Large intestine (tissue), 3 donors: ENCODE data around the gene UBE2I. TPM values are rescaled to one million over a fixed set of nuclear protein-coding genes. Genes with fewer than 3 reads are reported as not detected.

Experiments used
- DNase-seq, 2 donors: peaks; one replicate each; pipeline versions ENCODE4 v3.0.0 to v3.0.0-alpha.2; 2013
- H3K27ac ChIP-seq: one replicate; pipeline ENCODE4 v1.5.1; 2013; ENCODE audit warnings: low read length
- H3K27me3 ChIP-seq: 2 replicates; pipeline ENCODE4 v1.6.1; 2013; ENCODE audit warnings: low read length; ENCODE audit not compliant: control insufficient read depth, insufficient read depth
- H3K36me3 ChIP-seq: 2 replicates; pipeline ENCODE4 v1.6.1; 2013; ENCODE audit warnings: low read length; ENCODE audit not compliant: control insufficient read depth, insufficient read depth
- H3K4me1 ChIP-seq: one replicate; pipeline ENCODE4 v1.6.1; 2013; ENCODE audit warnings: low read length; ENCODE audit not compliant: control insufficient read depth, insufficient read depth
- H3K4me3 ChIP-seq: one replicate; pipeline ENCODE4 v1.5.1; 2013; ENCODE audit warnings: low read length
- H3K9me3 ChIP-seq: one replicate; pipeline ENCODE4 v1.6.1; 2013; ENCODE audit warnings: mild to moderate bottlenecking, low read depth, low read length, moderate library complexity; ENCODE audit not compliant: control insufficient read depth
- WGBS: methylation state at CpG from one replicate; pipeline ENCODE4 v1.1.5; 2013; ENCODE audit warnings: low lambda C conversion rate; ENCODE audit not compliant: insufficient coverage; 5-methylcytosine and 5-hydroxymethylcytosine counted together
- polyA plus RNA-seq: library from polyadenylated mRNA; unstranded; fragments of 120-200 nt; gene quantifications from one replicate; pipeline ENCODE4 v1.2.1, GENCODE V29; 2013

Gene UBE2I
- polyA plus RNA-seq, 1 donor, result 130 TPM

DNA sequence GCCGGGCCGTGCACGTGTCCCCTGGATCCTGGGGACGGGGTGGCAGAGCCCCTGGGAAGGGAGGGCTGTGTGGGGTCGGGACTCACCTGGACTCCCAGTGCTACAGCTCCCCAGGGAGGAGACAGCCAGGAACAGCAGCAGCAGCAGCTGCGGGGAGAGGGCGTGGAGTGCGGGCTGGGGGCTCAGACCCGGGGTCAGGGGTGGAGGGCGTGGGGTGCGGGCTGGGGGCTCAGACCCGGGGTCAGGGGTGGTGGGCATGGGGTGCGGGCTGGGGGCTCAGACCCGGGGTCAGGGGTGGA lies 32.9 kb upstream of the UBE2I start:
- peaks cover 5% of the 10 kb centered on the region for H3K4me1 ChIP-seq
- WGBS, result no CpG with 5 or more reads among the region's 14 CpGs
- H3K36me3 ChIP-seq, result no peaks in the 10 kb centered on the region

DNA sequence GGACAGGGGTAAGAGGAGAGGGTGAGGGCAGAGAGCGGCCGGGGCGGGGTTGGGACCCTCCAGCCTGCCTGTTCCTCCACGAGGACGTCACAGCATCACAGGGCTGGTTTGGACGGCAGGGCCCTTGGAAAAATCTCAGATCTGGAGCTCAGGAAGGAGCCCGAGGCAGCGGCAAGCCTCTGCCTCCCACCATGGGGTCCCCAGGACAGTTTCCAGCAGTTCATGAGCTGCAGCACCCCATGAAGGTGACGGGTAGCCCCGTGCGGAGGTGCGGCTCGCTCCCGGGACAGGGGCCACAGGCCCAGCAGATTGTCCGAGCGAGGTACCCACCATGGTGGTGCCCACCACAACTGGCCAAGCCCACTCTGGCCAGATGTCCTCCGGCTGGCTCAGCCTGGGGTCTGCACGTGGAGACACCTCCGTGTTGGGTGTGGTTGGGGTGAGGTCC lies 32.3 kb upstream of the UBE2I start:
- no CpG with 5 or more reads among the region's 19 CpGs for WGBS
- no peak for DNase-seq
- Histone ChIP-seq H3K36me3 (no peaks in the 10 kb centered on the region), H3K27ac (no peak overlapping the region), H3K4me1 (peaks cover under 1% of the 10 kb centered on the region), H3K27me3 (peaks cover 7% of the 10 kb centered on the region), H3K4me3 (no peak overlapping the region), H3K9me3 (no peaks in the 10 kb centered on the region)

More for the DNA sequence above, 32.9 kb upstream of the UBE2I start:
- DNase-seq, result no peak
- H3K27ac ChIP-seq, result no peak overlapping the region
- H3K27me3 ChIP-seq, result peaks cover 7% of the 10 kb centered on the region
- H3K4me3 ChIP-seq, result no peak overlapping the region
- H3K9me3 ChIP-seq, result no peaks in the 10 kb centered on the region

DNA sequence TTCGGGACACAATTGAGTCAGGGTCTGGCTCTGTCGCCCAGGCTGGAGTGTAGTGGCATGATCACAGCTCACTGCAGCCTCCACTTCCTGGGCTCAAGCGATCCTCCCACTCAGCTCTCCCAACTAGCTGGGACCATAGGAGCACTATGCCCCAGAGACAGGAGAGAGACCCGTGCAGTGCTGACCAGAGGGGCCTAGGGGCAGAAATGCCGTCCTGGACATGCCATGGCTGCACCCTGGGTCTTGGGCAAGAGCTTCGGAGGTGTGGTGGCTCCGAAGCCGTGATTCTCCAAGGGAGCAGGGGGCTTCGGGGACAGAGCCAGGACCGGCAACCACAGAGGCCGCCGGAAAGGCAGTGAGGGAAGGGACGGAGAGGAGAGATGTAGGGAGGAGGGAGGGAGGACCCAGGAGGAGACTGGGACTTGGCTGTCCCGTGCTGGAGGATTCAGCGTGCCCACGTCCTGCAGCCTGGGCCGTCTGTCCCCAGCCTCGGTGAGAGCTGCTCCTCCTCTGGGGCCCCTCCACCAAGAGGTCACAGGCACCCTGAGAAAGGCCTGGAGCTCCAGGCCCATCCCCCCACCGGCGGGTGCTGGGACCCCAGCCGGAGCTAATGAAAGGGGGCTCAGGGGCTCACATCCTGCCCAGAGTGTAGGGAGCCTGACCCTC lies 31.7 kb upstream of the UBE2I start:
- DNase-seq, result no peak

DNA sequence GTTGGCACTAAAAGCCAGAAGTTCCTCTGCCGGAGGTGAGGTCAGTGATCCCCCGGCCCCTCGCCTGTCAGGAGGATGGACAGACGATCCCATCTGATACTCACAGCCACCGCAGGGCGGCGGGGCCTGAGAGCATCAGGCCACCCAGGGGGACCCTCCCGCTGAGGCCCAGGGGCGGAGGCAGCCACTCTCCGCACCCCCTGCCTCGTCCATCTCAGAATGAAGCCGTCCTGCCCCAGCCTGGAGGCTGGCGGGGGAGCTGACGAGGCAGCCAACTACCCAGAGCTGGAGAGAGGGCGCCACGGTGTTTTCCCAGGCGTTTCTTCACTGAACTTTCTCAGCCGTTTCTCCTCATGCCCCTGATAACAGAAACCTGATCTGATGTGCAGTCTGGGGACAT lies 31.0 kb upstream of the UBE2I start:
- Histone ChIP-seq H3K36me3 (no peaks in the 10 kb centered on the region), H3K9me3 (no peaks in the 10 kb centered on the region), H3K27me3 (peaks cover 7% of the 10 kb centered on the region), H3K4me1 (no peaks in the 10 kb centered on the region), H3K27ac (no peak overlapping the region), H3K4me3 (no peak overlapping the region)
- no peak for DNase-seq
- no CpG with 5 or more reads among the region's 18 CpGs for WGBS

More for the DNA sequence above, 31.7 kb upstream of the UBE2I start:
- no peaks in the 10 kb centered on the region for H3K4me1 ChIP-seq
- H3K9me3 ChIP-seq, result no peaks in the 10 kb centered on the region
- no peak overlapping the region for H3K4me3 ChIP-seq
- H3K36me3 ChIP-seq, result no peaks in the 10 kb centered on the region
- no peak overlapping the region for H3K27ac ChIP-seq
- WGBS, result no CpG with 5 or more reads among the region's 21 CpGs
- H3K27me3 ChIP-seq, result peaks cover 7% of the 10 kb centered on the region

DNA sequence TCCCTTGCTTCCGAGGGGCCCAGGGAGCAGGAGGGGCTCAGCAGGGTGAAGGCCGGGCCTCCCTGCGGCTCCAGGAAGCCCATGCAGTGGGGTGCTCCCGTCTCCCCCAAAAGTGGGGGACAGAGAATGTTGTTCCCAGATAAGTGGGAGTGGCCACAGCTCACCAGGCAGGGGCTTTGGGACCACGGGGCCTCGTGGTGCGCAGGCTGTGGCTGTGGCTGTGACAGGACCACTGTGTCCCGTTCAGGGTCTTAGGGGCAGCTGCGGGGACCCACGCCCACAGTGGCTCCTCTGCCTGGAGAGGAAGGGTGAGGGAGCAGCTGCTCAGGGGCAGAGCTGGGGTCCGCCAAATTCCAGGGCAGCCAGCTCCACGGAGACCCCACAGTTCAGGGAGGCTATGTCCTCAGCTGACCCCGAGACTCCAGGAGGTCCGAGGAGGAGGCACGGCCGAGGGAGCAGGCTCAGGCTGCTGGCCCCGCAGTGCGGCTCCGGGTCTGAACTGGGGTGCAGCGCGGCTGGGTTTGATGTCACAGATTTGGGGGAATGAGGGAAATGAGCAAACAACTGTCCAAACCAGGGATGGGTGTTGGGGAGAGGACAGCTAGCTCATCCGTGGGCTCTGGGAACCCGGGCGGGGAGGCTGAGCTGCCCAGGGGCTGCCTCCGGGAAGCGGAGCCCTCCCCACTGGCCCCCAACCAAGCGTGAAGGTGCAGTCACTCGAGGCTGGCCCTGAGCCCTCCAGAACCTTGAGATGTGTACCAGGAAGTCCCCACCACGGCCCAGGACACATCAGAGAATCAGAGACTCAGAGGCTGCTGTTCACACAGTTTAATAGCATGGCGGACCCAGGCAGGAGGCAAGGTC lies 30.1 kb upstream of the UBE2I start:
- Histone ChIP-seq H3K36me3 (no peaks in the 10 kb centered on the region), H3K27me3 (peaks cover 7% of the 10 kb centered on the region), H3K27ac (no peak overlapping the region), H3K9me3 (no peaks in the 10 kb centered on the region), H3K4me1 (no peaks in the 10 kb centered on the region), H3K4me3 (no peak overlapping the region)
- no CpG with 5 or more reads among the region's 30 CpGs for WGBS
- no peak for DNase-seq

DNA sequence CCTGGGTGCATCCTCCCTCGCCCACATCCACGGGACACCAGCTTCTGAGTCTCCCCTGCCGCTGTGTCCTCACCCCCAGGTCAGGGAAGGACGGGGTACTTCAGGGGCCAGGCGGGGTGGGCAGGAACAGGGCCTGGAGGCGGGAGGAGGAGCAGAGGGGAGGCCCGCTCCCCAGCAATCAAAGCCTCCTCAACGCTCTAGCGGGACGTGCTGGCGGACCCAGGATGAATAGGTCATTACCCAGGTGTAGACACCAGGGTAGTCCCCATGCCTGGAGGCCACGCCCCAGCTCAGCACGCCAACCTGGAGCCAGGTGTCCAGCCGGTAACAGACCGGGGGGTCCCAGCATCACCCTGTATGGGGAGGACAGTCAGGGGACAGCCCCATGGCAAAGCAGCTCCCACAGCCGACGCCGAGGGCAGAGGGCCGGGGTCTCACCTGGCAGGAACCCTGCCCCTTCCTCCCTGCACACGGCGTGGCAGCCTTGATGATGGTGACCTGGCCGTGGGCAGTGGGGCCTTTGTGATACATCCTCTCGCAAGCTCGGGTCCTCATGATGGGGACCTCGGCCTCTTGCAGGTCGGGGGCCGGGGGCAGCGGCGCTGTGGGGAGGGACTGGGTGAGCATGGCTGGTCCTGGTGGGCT lies 29.4 kb upstream of the UBE2I start:
- DNase-seq, result no peak
- Histone ChIP-seq H3K36me3 (no peaks in the 10 kb centered on the region), H3K27me3 (peaks cover 7% of the 10 kb centered on the region), H3K4me3 (no peak overlapping the region), H3K27ac (no peak overlapping the region), H3K4me1 (no peaks in the 10 kb centered on the region), H3K9me3 (no peaks in the 10 kb centered on the region)
- no CpG with 5 or more reads among the region's 29 CpGs for WGBS

DNA sequence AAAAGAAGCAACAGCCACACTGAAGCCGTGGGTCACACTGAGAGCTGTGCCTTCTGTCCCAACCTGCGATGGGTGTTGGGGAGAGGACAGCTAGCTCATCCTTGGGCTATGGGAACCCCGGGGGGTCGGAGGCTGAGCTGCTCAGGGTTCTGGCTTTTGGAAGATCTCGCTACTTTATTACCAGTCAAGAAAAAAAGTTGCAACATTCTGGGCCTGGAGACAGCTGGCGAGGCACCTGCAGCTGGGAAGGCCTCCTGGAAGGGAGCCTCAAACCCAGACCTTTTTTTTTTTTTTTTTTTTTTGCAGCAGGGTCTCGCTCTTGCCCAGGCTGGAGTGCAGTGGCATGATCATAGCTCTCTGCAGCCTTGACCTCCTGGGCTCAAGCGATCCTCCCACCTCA lies 28.7 kb upstream of the UBE2I start:
- no peaks in the 10 kb centered on the region for H3K9me3 ChIP-seq
- H3K27me3 ChIP-seq, result peaks cover 9% of the 10 kb centered on the region
- no peak overlapping the region for H3K4me3 ChIP-seq
- H3K27ac ChIP-seq, result no peak overlapping the region
- H3K4me1 ChIP-seq, result no peaks in the 10 kb centered on the region
- WGBS, result no CpG with 5 or more reads among the region's 8 CpGs
- no peak for DNase-seq
- H3K36me3 ChIP-seq, result no peaks in the 10 kb centered on the region

DNA sequence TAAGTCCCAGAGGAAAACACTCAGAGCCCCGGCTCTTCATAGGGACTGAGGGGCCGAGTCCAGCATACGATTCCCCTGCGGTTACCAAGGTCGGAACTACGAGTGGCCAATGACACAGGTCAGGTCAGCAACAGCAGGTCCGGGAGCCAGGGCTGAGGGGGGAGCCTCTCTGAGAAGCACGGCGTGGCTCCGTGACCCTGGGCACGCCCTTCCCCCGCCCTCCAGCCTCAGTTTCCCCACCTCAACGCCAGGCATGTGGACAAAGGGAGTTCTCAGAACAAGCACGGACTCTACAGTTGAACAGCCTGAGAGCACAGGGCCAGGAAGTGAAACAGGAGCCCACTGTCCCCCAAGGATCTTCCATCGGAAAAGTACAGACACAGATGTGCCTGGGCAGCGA lies 27.9 kb upstream of the UBE2I start:
- H3K4me1 ChIP-seq, result no peaks in the 10 kb centered on the region
- DNase-seq, result no peak
- H3K9me3 ChIP-seq, result no peaks in the 10 kb centered on the region
- H3K4me3 ChIP-seq, result no peak overlapping the region
- WGBS, result no CpG with 5 or more reads among the region's 16 CpGs
- no peak overlapping the region for H3K27ac ChIP-seq
- H3K36me3 ChIP-seq, result no peaks in the 10 kb centered on the region
- H3K27me3 ChIP-seq, result peaks cover 17% of the 10 kb centered on the region

DNA sequence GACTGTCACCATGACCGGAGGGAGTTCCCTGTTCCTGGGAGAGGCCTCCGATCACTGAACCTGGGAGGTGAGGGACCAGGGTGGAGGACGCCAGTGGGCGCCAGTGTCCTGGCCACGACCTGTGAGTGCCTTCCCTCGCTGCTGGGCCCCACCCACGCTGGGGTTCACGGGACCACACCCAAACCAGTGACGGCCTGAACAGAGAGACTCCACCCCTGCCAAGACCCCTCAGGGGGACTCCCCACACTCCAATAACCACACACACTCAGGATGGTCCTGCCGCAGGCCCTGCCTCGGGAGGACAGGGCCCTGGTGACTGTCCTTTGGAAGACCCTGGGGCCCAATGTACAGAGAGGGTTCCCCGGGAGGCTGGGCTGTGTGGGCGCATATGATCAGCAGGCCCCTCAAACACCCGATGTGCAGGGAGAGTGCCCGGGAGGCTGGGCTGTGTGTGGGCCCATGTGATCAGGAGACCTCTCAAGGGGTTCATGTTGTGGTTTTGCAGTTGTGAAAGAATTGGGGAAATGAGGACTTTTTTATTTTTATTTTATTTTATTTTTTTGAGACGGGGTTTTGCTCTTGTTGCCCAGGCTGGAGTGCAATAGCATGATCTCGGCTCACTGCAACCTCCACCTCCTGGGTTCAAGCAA lies 27.0 kb upstream of the UBE2I start:
- Histone ChIP-seq H3K9me3 (no peaks in the 10 kb centered on the region), H3K27ac (no peak overlapping the region), H3K4me3 (no peak overlapping the region), H3K36me3 (no peaks in the 10 kb centered on the region), H3K27me3 (peaks cover 24% of the 10 kb centered on the region), H3K4me1 (no peaks in the 10 kb centered on the region)
- DNase-seq, result no peak
- WGBS, result no CpG with 5 or more reads among the region's 17 CpGs

DNA sequence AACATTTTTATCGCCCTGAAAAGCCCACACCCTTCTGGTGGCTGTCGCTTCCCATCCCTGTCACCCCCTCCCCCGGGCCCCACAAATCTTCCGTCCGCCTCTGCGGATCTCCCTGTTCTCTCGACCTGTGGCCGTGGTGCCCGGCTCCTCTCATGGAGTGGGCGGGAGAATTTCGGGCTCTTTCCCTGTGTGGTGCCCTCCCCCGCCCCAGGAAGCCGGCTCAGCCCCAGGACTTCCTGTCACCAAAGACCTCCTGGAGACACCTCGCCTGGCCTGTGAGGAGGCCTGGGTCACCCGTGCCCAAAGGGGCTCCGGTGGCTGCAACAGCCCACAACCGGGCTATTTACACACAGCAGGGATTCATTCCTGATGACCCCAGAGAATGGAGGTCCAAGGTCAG lies 26.1 kb upstream of the UBE2I start:
- Histone ChIP-seq H3K4me1 (no peaks in the 10 kb centered on the region), H3K36me3 (no peaks in the 10 kb centered on the region), H3K27ac (no peak overlapping the region), H3K4me3 (no peak overlapping the region), H3K27me3 (peaks cover 27% of the 10 kb centered on the region), H3K9me3 (no peaks in the 10 kb centered on the region)
- DNase-seq, result no peak
- WGBS, result no CpG with 5 or more reads among the region's 17 CpGs
